HG02642 (cell line): Measurements from ENCODE around the gene ASPRV1.

Experiments
- ATAC-seq: cut with Tn5 transposase; IDR thresholded peaks from one replicate; pipeline ENCODE4 v1.9.1; 2021; ENCODE audit warnings: mild to moderate bottlenecking; ENCODE audit not compliant: unreplicated experiment, poor library complexity

Gene ASPRV1

GRCh38 chr2:69989441-69990105, 28.1 kb upstream of the ASPRV1 start:
- no peak for ATAC-seq

GRCh38 chr2:69989009-69989408, 27.6 kb upstream of the ASPRV1 start:
- no peak for ATAC-seq

GRCh38 chr2:69988086-69988635, 26.7 kb upstream of the ASPRV1 start:
- ATAC-seq = no peak

GRCh38 chr2:69986691-69987090, 25.3 kb upstream of the ASPRV1 start:
- ATAC-seq = no peak

- ATAC-seq = no peak
Measured at GRCh38 chr2:69985688-69986087, 24.3 kb upstream of the ASPRV1 start.

- no peak for ATAC-seq
Measured at GRCh38 chr2:69985216-69985615, 23.8 kb upstream of the ASPRV1 start.

- ATAC-seq = no peak
Measured at GRCh38 chr2:69983392-69983966, 22.0 kb upstream of the ASPRV1 start.

GRCh38 chr2:69979902-69980807, 18.7 kb upstream of the ASPRV1 start:
- ATAC-seq = no peak

GRCh38 chr2:69977906-69978482, 16.6 kb upstream of the ASPRV1 start:
- ATAC-seq = no peak

GRCh38 chr2:69977186-69977585, 15.8 kb upstream of the ASPRV1 start:
- no peak for ATAC-seq

- ATAC-seq = no peak
Measured at GRCh38 chr2:69975853-69976462, 14.5 kb upstream of the ASPRV1 start.

- no peak for ATAC-seq
Measured at GRCh38 chr2:69975136-69975852, 13.9 kb upstream of the ASPRV1 start.

- no peak for ATAC-seq
Measured at GRCh38 chr2:69973335-69973735, 11.9 kb upstream of the ASPRV1 start.

- ATAC-seq = no peak
Measured at GRCh38 chr2:69972822-69973221, 11.4 kb upstream of the ASPRV1 start.

GRCh38 chr2:69969991-69970390, 8.6 kb upstream of the ASPRV1 start:
- ATAC-seq = no peak

- no peak for ATAC-seq
Measured at GRCh38 chr2:69969126-69969983, 7.9 kb upstream of the ASPRV1 start.

GRCh38 chr2:69968609-69969008, 7.2 kb upstream of the ASPRV1 start:
- no peak for ATAC-seq

GRCh38 chr2:69966496-69966895, 5.1 kb upstream of the ASPRV1 start:
- no peak for ATAC-seq
